UCSD-AML1 (cell line): ENCODE data around the gene SGTA.
A peak's percentile ranks its signal among the peaks of the same experiment; 100 is the strongest.

Source experiments
- DNase-seq: peaks from one replicate; lab custom pipeline; 2025; ENCODE audit not compliant: unreplicated experiment; lab: John Stamatoyannopoulos, UW

Gene SGTA

DNA sequence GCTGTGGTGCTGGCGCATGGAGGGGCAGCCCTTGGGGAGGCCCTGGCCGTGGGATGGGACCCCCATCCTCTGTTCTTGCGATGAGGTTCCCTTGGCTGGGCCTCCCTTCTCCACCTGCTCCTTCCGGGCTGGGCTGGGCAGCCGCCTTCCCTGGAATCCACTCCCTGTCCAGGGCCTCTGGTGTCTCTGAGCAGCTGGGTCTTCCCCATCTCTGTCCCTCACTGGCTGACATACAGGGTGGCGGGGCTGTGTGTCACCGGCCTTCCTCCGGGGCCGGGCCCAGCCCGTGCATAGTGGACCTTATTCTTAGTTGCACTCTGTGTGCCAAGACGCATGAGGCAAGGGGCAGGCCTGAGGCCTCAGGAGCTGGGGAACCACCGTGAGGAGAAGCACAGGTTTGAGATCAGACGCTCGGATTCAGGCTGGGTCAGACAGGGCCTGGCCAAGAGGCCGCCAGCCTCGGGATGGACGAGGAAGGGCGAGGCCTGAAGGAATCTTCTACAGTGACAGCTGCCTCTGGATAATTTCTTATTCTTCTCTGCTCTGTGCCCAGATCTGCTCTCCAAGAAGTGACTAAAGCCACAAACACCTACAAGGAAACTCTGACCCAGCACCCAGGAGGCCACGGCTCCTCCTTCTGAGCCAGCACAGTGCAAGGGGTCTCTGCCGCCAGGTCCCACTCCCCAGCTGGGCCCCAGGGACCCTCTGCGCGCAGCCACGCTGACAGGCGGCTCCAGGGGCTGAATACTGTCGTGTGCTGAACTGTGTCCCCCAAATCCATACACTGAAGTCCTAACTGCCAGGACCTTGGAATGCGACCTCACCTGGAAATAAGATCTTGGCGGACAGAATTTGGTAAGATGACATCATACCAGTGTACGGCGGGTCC lies 11.0 kb downstream of the SGTA start:
- no peak for DNase-seq

DNA sequence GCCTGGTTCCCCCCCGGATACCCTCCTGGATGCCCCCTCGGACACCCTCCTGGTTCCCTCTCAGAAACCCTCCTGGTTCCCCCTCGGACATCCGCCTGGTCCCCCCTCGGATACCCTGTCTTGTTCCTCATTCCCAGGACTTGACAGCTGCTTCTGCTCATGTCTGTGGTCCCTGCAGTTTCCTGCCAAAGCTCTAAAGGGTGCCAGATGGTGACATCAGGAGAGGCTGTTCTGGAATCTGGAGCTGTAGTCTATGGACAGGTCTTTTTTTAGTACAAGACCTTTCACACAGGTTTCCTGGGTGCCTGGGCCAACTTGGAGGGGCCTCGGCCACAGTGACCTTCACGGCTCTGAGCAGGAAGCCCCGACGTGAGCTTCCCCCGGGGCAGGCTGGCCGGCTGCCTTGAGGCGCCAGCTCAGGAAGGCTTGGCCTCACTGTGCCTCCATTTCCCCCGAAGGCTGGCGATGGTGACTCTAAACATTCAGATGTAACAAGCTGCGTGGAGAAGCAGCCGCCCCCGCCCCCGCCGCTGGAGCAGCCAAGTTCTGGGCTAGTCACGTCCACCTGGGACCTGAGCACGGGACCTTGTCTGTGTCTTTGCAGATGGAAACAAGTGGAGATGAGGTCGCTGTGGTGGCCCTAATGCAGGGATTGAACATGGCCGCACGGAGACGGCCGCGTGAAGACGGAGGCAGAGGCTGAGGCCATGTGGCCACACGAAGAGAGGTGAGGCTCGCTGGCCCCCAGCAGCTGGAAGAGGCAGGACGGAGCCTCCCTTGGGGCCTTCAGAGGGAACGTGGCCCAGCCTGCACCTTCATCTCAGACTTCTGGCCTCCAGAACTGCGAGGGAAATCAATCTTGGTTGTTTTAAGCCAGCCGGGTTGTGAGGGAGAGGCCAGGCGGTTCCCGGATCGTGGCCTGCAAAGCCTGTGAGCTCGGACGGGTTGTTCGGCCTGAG lies 12.7 kb downstream of the SGTA start:
- peak; percentile 48 for DNase-seq

DNA sequence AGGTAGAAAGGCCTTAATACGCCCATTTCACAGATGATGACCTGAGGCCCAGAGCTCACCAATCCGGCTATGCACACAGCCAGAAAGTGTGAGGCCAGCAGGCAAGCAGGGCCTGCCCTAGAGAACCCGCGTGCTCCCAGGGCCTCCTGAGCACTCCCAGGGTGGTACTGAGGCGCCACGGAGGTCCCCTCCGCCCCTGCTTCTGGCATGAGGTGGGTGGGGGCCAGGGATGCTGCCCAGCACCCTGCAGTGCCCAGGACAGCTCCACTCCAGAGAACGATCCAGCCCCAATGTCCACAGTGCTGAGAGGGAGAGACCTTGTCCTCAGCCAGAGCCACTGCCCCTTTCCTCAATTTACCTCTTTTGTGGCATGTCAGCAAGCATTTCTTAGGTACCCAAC lies 13.9 kb downstream of the SGTA start:
- no peak for DNase-seq

DNA sequence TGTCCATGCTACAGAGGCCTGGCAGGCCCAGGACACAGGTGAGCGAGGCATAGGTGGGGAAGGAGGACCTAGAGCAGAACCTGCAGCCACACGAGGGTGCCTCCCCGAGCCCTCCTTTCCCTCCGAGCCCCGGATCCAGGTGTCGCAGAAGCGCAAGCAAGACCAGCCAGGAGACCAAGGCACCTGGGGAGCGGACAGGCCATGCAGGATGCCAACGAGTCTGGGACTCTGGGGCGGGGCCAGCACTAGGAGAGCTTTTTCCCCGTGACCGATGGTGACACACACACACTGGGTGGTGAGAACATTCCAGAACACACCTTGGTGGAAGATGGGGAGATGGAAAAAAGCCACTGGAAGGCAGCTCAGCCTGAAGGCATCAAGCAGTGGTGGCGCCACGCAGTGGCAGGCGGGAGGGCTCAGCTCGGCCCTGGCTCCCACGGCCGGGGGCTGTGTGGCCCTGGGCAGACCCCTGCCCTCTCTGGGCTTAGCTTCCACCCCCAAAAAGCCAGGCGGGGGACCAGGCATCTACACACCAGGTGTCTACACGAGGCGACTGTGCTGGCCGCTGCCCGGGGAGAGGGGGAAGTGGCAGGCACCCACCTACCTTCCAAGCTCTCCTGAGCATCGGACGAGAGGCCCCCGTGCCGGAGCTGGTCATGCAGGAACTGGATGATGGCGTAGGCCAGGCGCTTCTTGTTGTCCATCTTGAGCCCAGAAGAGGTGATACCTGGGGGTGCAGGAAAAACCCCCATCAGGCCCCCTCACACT lies 14.5 kb downstream of the SGTA start:
- no peak for DNase-seq

DNA sequence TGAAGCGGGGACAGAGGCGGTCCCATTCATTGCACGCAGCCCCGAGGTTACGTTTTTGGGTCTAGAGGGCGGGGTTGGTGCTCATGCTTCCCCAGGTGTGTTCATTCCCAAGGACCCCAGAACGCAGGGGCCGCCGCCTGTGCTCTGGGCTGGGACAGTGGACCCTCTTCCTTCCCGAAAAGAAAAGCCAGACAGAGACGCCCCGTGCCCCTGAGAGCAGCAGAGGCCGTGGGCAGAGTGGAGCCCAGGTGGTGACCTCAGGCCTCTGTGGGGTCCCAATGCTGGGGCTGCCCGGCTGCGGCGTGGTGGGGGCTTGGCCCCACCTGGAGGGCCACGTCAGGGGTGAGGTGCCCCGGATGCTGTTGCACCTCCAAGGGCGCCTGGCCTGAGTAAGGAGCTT lies 15.4 kb downstream of the SGTA start:
- DNase-seq, result no peak

DNA sequence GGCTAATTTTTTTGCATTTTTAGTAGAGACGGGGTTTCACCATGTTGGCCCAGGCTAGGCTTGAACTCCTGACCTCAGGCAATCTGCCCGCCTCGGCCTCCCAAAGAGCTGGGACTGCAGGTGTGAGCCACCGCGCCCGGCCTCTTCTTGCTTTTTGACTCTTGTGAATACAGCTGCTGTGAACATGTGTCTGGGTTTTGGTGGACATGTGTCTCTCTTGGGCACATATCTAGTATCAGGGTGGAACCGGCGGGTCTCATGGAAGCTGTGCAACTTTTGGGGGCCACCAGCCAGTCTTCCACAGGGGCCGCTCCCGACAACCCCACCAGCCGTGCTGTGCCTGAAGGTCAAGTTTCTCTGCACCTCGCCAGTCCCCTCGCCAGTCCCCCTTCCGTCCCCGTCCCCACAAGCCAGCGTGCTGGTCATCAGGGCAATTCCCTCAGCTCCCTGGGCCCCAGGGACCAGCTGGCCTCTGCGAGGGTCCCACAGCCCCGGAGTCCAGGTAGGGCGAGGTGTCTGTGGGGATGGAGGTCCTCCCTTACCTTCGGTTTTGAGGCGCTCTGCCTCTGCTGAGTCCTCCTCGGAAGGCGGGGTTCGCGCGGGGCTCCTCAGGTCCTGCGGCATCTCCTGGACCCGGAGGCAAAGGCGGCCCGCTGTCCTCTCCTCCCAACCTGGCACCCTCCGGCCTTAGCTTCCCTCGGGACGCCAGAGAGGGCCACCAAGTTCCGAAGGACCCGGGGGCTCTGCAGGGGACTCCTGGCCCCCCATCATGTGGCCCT lies 16.3 kb downstream of the SGTA start:
- DNase-seq, result no peak

DNA sequence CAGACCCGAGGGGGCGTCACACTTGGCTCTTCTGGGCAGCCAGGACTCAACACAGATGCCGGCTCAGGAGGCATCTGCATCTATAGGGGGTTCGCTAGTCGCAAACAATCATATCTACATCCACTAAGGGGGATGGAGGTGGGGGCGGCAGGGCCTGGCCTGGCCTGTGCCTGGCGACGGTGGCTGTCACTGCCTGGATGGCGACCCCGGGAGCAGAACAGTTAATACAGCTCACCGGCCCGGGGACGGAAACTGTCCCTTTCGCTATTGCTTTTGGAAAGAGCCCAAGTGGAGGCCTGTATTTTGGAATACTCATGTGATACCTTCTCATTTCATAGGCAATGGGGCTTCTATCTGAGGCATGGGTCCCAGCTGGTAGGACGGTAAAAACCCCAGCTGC lies 17.7 kb downstream of the SGTA start:
- DNase-seq, result no peak

DNA sequence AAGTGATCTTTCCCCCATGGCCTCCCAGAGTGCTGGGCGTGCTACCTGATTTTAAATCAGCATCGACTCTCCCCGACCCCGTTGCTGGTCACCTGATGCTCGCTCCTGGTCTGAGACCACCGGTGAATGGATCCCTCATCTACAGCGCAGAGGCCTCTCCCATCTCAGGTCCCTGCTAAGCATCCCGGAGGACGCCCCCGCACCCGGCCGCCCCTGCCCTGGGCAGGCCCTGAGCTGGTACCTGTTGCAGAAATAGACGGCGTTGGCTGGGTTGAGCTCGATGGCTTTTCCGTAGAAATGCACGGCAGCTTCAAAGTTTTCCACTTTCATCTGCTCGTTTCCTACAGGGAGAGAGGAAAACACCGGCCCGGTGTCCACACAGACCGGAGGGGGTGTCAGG lies 18.1 kb downstream of the SGTA start:
- DNase-seq, result no peak

DNA sequence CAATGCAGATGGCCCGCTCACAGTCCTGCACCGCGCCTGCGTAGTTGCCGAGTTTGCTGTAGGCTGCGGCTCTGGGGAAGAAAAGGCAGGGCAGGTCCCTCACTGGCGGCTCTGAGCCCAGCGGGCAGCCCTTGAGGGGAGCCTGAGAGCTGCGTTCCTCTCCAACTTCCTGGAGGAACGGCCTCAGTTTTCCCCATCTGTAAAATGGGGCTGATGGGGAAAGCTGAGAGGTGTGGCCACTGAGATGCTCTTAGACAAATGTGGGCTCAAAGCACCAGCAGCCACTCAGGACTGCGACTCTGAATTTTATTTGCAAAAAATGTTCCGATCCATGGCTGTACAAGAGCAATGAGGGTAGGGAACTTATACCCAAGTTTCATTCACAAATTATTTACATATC lies 19.4 kb downstream of the SGTA start:
- DNase-seq, result no peak

DNA sequence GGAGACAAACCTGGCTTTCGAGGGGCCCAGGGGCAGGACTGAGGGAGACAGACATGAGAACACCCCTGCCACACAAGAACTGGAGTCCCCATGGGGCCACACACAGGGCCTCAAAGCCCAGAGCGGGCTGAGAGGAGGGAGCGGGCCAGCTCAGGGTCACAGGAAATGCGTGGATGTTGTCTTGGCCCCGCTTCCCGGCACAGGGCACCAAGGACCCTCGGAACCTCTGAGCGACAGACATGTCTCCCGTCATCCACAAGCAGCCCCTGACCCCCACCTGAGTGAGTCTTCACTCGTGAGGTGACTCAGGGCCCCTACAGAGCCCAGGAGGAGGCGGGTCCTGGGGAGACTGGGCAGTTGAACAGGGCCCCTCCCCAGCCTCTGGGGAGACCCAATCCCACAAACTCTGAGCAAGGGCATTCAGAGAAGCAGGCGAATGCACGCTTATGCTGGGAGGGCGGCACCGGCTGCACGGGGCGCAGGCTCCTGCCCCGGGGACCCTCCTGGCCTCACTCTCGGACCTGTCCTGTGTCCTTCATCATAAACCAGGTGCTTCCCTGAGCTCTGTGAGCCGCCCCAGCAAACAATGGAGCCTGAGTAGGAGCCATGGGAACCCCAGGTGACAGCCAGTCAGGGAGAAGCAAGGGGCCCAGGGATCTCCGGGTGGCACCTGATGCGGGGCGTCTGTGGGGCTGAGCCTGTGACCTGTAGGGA lies 20.1 kb downstream of the SGTA start:
- no peak for DNase-seq

DNA sequence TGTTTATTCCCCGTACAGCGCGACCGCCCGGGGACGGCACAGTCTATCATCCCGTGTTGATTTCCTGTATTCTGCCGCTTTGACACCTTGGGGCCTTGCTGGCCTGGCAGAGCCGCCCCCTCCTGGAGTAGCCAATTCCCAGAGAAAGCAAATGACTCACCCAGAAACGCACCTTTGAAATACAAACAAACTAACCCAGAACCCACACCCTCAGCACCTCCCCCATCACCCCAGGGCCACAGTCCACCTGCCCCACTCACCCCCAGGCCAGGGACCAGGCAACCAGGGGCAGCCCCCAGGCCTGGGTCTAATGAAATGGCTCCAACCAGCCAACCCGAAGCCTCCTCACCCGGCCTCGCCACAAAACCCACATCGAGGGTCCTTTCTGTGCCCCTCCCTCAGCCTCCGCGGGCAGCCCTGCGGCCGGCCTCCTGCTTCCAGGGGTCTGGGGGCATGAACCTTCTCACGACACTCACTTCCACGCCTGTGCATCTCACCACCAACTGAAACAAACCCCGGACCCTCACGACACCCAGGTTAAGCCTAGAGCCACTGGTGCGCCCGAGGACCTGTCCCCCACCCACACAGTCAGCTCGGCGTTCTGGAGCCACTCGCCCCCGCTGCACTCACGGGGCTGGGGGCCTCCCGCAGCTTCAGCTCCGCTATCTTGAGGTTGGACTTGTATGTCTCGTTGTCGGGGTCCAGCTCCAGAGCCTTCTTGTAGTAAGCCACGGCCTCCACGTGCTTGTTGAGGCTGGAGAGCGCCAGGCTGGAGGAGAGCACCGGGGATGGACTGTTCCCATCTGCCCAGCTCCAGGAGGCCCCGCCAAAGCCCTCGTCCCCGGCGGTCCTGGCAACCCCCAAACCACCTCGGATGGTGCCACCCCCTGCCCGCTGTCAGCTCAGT lies 20.9 kb downstream of the SGTA start:
- no peak for DNase-seq

DNA sequence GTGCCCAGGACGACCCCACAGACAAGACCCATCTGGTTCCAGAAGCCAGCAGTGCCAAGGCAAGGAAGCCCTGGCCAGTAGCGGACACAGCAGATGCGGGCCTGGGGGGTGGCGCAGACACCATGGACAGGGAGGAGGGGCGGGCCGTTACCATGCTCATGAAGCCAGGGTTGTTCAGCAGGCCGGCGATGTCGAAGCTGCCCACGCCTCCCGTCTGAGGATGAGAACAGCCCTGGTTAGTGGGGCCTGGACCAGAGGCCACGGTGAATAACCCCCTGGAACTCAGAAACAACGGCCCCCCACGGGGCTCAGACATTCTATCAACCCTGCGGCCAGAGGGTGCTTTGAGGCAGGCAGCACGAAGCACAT lies 21.8 kb downstream of the SGTA start:
- no peak for DNase-seq

DNA sequence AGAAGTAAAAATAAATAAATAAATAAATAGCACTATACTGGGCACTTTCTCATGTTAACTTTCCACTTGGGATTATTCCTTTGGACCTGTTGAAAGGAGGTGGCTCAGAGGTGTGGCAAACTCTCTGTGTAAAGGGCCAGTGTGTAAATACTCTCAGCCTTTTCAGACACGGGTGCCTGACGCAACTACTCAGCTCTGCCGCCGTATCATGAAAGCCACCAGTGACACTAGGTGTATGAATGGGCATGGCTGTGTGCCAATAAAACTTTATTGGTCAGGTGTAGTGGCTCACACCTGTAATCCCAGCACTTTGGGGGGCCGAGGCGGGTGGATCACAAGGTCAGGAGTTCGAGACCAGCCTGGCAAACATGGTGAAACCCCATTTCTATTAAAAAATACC lies 23.1 kb downstream of the SGTA start:
- no peak for DNase-seq

DNA sequence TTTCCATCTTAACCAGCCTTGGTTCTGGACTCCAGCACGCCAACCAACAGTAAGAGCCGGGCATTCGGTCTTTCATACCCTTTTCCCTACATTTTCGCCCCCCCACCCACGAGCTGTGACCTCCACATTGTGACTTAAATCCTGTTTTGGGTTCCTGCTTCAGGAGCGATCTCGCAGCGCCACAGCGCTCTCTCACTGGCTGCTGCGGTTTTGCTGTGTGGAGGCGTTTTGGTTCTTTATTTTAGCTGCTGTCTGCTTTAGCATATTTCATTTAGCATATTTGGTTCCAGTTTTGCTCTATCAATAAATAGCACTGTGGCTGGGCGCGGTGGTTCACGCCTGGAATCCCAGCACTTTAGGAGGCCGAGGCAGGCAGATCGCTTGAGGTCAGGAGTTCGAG lies 23.7 kb downstream of the SGTA start:
- DNase-seq, result no peak

DNA sequence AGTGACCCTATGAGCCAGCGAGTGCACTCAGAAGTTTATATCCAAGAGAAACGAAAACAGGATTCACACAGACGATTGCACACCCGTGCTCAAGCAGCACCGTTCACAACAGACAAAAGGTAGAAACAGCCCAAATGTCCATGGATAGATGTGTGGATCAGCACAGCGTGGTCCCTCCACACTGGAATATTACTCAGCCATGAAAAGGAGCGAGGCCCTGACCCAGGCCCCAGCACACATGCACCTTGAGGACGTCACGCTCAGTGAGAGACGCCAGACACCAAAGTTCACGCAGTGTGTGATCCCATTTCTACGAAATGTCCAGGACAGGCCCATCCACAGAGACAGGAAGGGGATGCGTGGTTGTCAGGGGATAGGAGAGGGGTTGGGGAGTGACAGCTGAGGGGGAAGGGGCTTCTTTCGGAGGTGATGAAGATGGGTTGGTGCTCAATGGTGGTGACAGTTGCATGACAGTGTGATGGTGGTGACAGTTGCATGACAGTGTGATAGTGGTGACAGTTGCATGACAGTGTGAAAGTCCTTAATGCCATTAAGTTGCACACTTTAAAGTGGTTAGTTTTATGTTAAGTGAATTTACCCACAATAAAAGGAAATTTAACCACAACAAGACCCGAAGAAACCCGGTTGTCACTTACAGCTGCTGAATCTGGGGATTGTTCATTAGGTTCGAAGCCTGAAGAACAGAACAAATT lies 24.3 kb downstream of the SGTA start:
- no peak for DNase-seq

DNA sequence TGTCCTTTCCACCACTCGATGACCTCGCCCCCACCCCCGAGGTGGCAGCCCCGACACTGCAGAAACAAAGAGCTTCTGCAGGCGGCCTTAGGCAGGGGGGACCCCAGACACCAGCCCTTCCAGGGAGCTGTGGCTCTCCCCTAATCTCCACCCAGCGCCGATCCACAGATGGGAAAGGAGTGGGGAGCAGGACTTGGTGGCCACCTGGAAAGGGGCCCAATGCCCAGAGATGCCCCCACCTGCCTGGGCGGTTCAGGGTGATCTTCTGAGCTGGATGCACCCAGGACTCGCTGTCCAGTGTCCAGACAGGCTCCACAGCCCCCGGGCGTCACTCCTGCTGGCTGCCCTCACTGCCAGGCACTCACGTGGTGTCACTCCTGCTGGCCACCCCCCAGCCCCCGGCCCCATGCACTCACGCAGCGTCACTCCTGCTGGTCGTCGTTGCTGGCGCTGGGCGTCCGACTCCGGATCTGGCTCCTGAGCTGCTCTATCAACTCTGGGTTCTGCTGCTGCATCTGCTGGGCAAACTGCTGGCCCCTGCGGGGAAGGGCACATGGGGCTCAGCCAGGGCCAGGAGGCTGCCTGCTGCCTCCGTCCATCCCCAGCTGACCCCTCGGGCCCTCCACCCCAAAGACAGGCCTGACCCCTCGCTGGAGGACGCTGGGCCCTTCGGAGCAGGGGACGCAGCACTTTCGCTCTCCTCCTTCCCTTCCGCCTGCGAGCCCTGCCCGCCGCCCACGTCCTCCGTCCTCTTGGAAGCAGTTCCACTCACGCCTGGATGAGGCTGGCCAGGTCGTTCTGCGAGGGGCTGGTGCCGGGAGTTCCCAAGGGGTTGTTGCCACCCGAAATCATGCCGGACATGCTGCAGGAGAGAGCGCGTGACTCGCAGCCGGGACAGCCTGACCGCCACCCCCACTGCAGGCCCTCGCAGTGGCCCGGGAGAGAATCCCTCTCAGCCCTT lies 25.9 kb downstream of the SGTA start:
- DNase-seq, result no peak

DNA sequence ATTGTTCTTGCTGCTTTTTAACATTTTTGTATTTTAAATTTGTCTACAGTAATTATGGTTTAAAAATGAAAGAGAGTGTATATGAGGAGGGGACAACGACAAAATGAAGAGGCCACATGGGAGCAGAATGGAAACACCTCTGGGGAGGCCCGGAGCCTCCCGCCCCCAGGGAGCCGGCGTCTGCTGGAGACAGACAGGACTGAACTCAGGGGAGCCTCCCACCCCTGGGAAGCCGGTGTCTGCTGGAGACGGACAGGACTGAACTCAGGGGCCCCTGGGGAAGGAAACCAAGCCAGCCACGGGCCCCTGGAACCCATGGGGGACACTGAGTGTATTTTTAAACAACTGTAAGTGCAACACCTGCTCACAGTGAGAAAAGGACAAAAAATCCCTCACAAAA lies 26.6 kb downstream of the SGTA start:
- DNase-seq, result no peak
